Measurements from ENCODE around the gene DSE.

GRCh38 chr6:116406678-116407345 is 36.1 kb downstream of the DSE start:
- TF ChIP-seq CTCF (IDR thresholded peaks at IDR 0.05), result no peak
- no peak for TF ChIP-seq EZH2 (IDR thresholded peaks at IDR 0.05; ENCODE audit: borderline replicate concordance, insufficient read depth, low read depth, low read length, poor library complexity, severe bottlenecking)
